HepG2 (cell line): ENCODE results near the gene AXIN2. TPM values are rescaled to one million over a fixed set of nuclear protein-coding genes. Genes with fewer than 3 reads are reported as not detected.
A peak's percentile ranks its signal among the peaks of the same experiment; 100 is the strongest.

Experiments
- HDAC2 ChIP-seq: sonication (generic); formaldehyde crosslinking; IDR thresholded peaks from 2 replicates; pipeline ENCODE4 v1.4.0; 2020; ENCODE audit warnings: missing genetic modification reagents
- HNRNPLL ChIP-seq: fragments of 200-400 bp; formaldehyde crosslinking; IDR thresholded peaks from 2 replicates; pipeline ENCODE4 v1.6.1; 2017; ENCODE audit warnings: mild to moderate bottlenecking, low read depth, low read length; ENCODE audit not compliant: poor library complexity, severe bottlenecking
- MIER2 ChIP-seq: IDR thresholded peaks from 2 replicates; pipeline ENCODE4 v1.6.1; 2016; ENCODE audit warnings: missing biosample characterization, missing genetic modification reagents
- MIXL1 ChIP-seq: IDR thresholded peaks from 2 replicates; pipeline ENCODE4 v1.6.1; 2016
- NFE2L1 ChIP-seq: sonication (generic); formaldehyde crosslinking; IDR thresholded peaks from 2 replicates; pipeline ENCODE4 v1.4.0; 2020; ENCODE audit warnings: missing genetic modification reagents, mild to moderate bottlenecking, borderline replicate concordance
- PHF20 ChIP-seq: sonication (generic); formaldehyde crosslinking; IDR thresholded peaks from 2 replicates; pipeline ENCODE4 v1.5.0; 2020; ENCODE audit warnings: mild to moderate bottlenecking, missing genetic modification reagents
- RBM39 ChIP-seq: fragments of 200-400 bp; formaldehyde crosslinking; IDR thresholded peaks from one replicate; pipeline ENCODE4 v1.6.1; 2018; ENCODE audit warnings: antibody characterized with exemption, mild to moderate bottlenecking, low read depth, low read length; ENCODE audit not compliant: poor library complexity, severe bottlenecking
- RXRA ChIP-seq: sonication (generic); formaldehyde crosslinking; IDR thresholded peaks from 2 replicates; pipeline ENCODE4 v1.5.1; 2020; ENCODE audit warnings: missing genetic modification reagents
- SP5 ChIP-seq: IDR thresholded peaks from 2 replicates; pipeline ENCODE4 v1.6.1; 2016; ENCODE audit warnings: low read depth, borderline replicate concordance
- TFDP2 ChIP-seq: sonication (generic); formaldehyde crosslinking; IDR thresholded peaks from 2 replicates; pipeline ENCODE4 v1.4.0; 2020; ENCODE audit warnings: missing genetic modification reagents
- TMF1 ChIP-seq: sonication (generic); formaldehyde crosslinking; IDR thresholded peaks from 2 replicates; pipeline ENCODE4 v1.8.1; 2022; ENCODE audit warnings: low read depth, missing genetic modification reagents
- ZBED4 ChIP-seq: sonication (generic); formaldehyde crosslinking; IDR thresholded peaks from 2 replicates; pipeline ENCODE4 v1.4.0; 2020; ENCODE audit warnings: missing genetic modification reagents, borderline replicate concordance
- ZBTB3 ChIP-seq: sonication (generic); formaldehyde crosslinking; IDR thresholded peaks from 2 replicates; pipeline ENCODE4 v1.4.0; 2020; ENCODE audit warnings: low read depth, mild to moderate bottlenecking, moderate library complexity, missing genetic modification reagents, borderline replicate concordance
- ZBTB37 ChIP-seq: sonication (generic); formaldehyde crosslinking; IDR thresholded peaks from 2 replicates; pipeline ENCODE4 v1.4.0; 2020; ENCODE audit warnings: mild to moderate bottlenecking, missing genetic modification reagents
- ZBTB7A ChIP-seq: sonication (generic); formaldehyde crosslinking; IDR thresholded peaks from 2 replicates; pipeline ENCODE4 v1.8.0; 2022; ENCODE audit warnings: mild to moderate bottlenecking, missing genetic modification reagents
- ZGPAT ChIP-seq: IDR thresholded peaks from 2 replicates; pipeline ENCODE4 v1.6.1; 2016; ENCODE audit warnings: mild to moderate bottlenecking
- ZNF790 ChIP-seq: sonication (generic); formaldehyde crosslinking; IDR thresholded peaks from 2 replicates; pipeline ENCODE4 v1.8.0; 2022; ENCODE audit warnings: missing genetic modification reagents, mild to moderate bottlenecking, borderline replicate concordance
- polyA plus RNA-seq, 8 experiments: library from polyadenylated mRNA; depleted of rRNA in 3 of 8; stranded (reverse) in 7 of 8; unstranded in 1 of 8; fragments of >200 nt; fragmentation: Illumina TruSeq in 4 of 8; extraction: Trizol in 4 of 8; gene quantifications; 2 replicates each; pipeline versions ENCODE4 v1.2.1 to v1.2.3, GENCODE V29; 2011 to 2016; ENCODE audit warnings: low read depth in 4 of 8, missing spikeins in 1 of 8, mixed read lengths in 1 of 8; ENCODE audit not compliant: insufficient read depth in 1 of 8
- total RNA-seq, 5 experiments: library from RNA; depleted of rRNA; stranded (reverse); fragments of >200 nt; fragmentation: Illumina TruSeq; extraction: Trizol; gene quantifications; 2 replicates each; pipeline ENCODE4 v1.2.3, GENCODE V29; 2016; ENCODE audit warnings: low read depth in 1 of 5

AXIN2 gene
- total and polyA plus RNA-seq, 2 of the 13 experiments (the other 11 are each of a cell fraction or from before 2014, with no cell fraction given), result 58.6 to 63.4 TPM

- TF ChIP-seq ZBED4 (CRISPR knock-in tag), result peak; percentile 74; the same call in 1 of the 2 replicates
- TF ChIP-seq RXRA, result peak; percentile 54; the same call in 1 of the 2 replicates
- TF ChIP-seq TMF1 (CRISPR knock-in tag), result peak; percentile 21; the same call in 1 of the 2 replicates
- TF ChIP-seq ZBTB37 (CRISPR knock-in tag), result no peak
- TF ChIP-seq ZBTB3, result 0 out of 2 replicates have a peak, but pooled peaks have one; percentile 9
- TF ChIP-seq ZGPAT (CRISPR knock-in tag), result peak; percentile 51; the same call in 1 of the 2 replicates
- no peak for TF ChIP-seq MIXL1
- peak; percentile 28; the same call in 1 of the 2 replicates for TF ChIP-seq TFDP2
- 0 out of 2 replicates have a peak, but pooled peaks have one; percentile 9 for TF ChIP-seq MIER2 (CRISPR knock-in tag)
- TF ChIP-seq PHF20, result peak; percentile 29; the same call in 1 of the 2 replicates
- TF ChIP-seq SP5 (CRISPR knock-in tag), result peak; percentile 59; the same call in 1 of the 2 replicates
- TF ChIP-seq ZNF790, result no peak
- peak; percentile 84; the same call in 1 of the 2 replicates for TF ChIP-seq ZBTB7A (CRISPR knock-in tag)
- peak; percentile 46; the same call in 1 of the 2 replicates for TF ChIP-seq HDAC2
- TF ChIP-seq RBM39, result peak; percentile 93
- TF ChIP-seq HNRNPLL, result peak; percentile 65
- no peak for TF ChIP-seq NFE2L1 (CRISPR knock-in tag)
Observed at GRCh38 chr17:65559804-65560627, 1.4 kb downstream of the AXIN2 start (continued).
